ENCODE data around the gene UBE3C.
A peak's percentile ranks its signal among the peaks of the same experiment; 100 is the strongest.

The UBE3C gene

GRCh38 chr7:157183832-157184231, 45.1 kb downstream of the UBE3C start:
- DNase-seq: no peak

GRCh38 chr7:157188091-157188665, 49.5 kb downstream of the UBE3C start:
- no peak for DNase-seq

- DNase-seq: no peak
Measured at GRCh38 chr7:157189405-157189804, 50.7 kb downstream of the UBE3C start.

- no peak for DNase-seq
Measured at GRCh38 chr7:157192861-157193260, 54.1 kb downstream of the UBE3C start.

GRCh38 chr7:157193274-157193673, 54.5 kb downstream of the UBE3C start:
- DNase-seq: no peak

- DNase-seq: no peak
Measured at GRCh38 chr7:157194948-157195347, 56.2 kb downstream of the UBE3C start.

- DNase-seq: no peak
Measured at GRCh38 chr7:157195868-157196267, 57.1 kb downstream of the UBE3C start.

GRCh38 chr7:157204134-157204533, 65.4 kb downstream of the UBE3C start:
- no peak for DNase-seq

GRCh38 chr7:157205438-157205837, 66.7 kb downstream of the UBE3C start:
- DNase-seq: no peak

GRCh38 chr7:157208571-157209413, 70.1 kb downstream of the UBE3C start:
- no peak for DNase-seq

- no peak for DNase-seq
Measured at GRCh38 chr7:157210682-157211081, 72.0 kb downstream of the UBE3C start.

- DNase-seq: no peak
Measured at GRCh38 chr7:157211690-157212089, 73.0 kb downstream of the UBE3C start.

GRCh38 chr7:157219154-157219553, 80.4 kb downstream of the UBE3C start:
- no peak for DNase-seq

- DNase-seq: no peak
Measured at GRCh38 chr7:157220916-157221569, 82.3 kb downstream of the UBE3C start.

GRCh38 chr7:157222687-157223086, 84.0 kb downstream of the UBE3C start:
- no peak for DNase-seq

GRCh38 chr7:157224627-157225026, 85.9 kb downstream of the UBE3C start:
- no peak for DNase-seq

- DNase-seq: peak; percentile 29
Measured at GRCh38 chr7:157228864-157229422, 90.2 kb downstream of the UBE3C start.

GRCh38 chr7:157233677-157234076, 95.0 kb downstream of the UBE3C start:
- no peak for DNase-seq

- DNase-seq: no peak
Measured at GRCh38 chr7:157234271-157234670, 95.5 kb downstream of the UBE3C start.

- DNase-seq: no peak
Measured at GRCh38 chr7:157235357-157236333, 96.9 kb downstream of the UBE3C start.

GRCh38 chr7:157238087-157238486, 99.4 kb downstream of the UBE3C start:
- no peak for DNase-seq

GRCh38 chr7:157239571-157240270, 101.0 kb downstream of the UBE3C start:
- DNase-seq: no peak
